ENCODE data around the gene ZNF773. TPM values are rescaled to one million over a fixed set of nuclear protein-coding genes. Genes with fewer than 3 reads are reported as not detected.
"Not testable (repeated sequence)": the region's sequence is repeated elsewhere in the genome, so short reads cannot be mapped to it uniquely, and the experiment has no call there.

Gene ZNF773
- polyA plus RNA-seq (ENCODE audit: insufficient read length in 4 of 4), result 10 to 100 TPM; 10.1 to 13.9 (median 11.6) TPM

GRCh38 chr19:57499680-57500395 is at the start of gene ZNF773:
ZNF773 (plus strand) TSS chr19:57499938; CDS start chr19:57500081, 143 bp downstream.
- peak; percentile 83 to 92 (median 88) for DNase-seq (ENCODE audit: low read depth in 4 of 4, low spot score in 3 of 4)

GRCh38 chr19:57452307-57452706 is 47.4 kb upstream of the ZNF773 start:
- DNase-seq (ENCODE audit: low read depth in 4 of 4, low spot score in 3 of 4), result no peak

GRCh38 chr19:57465680-57466381 is 33.9 kb upstream of the ZNF773 start:
- DNase-seq (ENCODE audit: low read depth in 4 of 4, low spot score in 3 of 4), result no peak

- no peak for DNase-seq (ENCODE audit: low read depth in 4 of 4, low spot score in 3 of 4)
These were observed 33.2 kb upstream of the ZNF773 start for GRCh38 chr19:57466489-57466888.

GRCh38 chr19:57473646-57474045 is 26.1 kb upstream of the ZNF773 start:
- DNase-seq (ENCODE audit: low read depth in 4 of 4, low spot score in 3 of 4), result no peak

- DNase-seq (ENCODE audit: low read depth in 4 of 4, low spot score in 3 of 4), result peak; percentile 87 to 94 (median 90)
These were observed 22.3 kb upstream of the ZNF773 start, which contains the start of gene ZNF772 for GRCh38 chr19:57477191-57478008. ZNF772 (minus strand) TSS chr19:57477566; CDS start chr19:57477309, 257 bp downstream.

- peak; percentile 81 to 88 (median 85) for DNase-seq (ENCODE audit: low read depth in 4 of 4, low spot score in 3 of 4)
These were observed 12.1 kb upstream of the ZNF773 start, which contains the start of gene ZNF419 for GRCh38 chr19:57487477-57488298. ZNF419 (plus strand) TSS chr19:57487750; CDS start chr19:57487951, 201 bp downstream.

- DNase-seq (ENCODE audit: low read depth in 4 of 4, low spot score in 3 of 4), result not testable (repeated sequence)
These were observed 11.5 kb upstream of the ZNF773 start for GRCh38 chr19:57488299-57488644.

- DNase-seq (ENCODE audit: low read depth in 4 of 4, low spot score in 3 of 4), result not testable (repeated sequence)
These were observed 432 bp upstream of the ZNF773 start for GRCh38 chr19:57499332-57499679.

- not testable (repeated sequence) for DNase-seq (ENCODE audit: low read depth in 4 of 4, low spot score in 3 of 4)
These were observed 662 bp downstream of the ZNF773 start for GRCh38 chr19:57500400-57500799.

GRCh38 chr19:57506163-57506562 is 6.4 kb downstream of the ZNF773 start:
- no peak for DNase-seq (ENCODE audit: low read depth in 4 of 4, low spot score in 3 of 4)

- DNase-seq (ENCODE audit: low read depth in 4 of 4, low spot score in 3 of 4), result no peak
These were observed 11.7 kb downstream of the ZNF773 start for GRCh38 chr19:57511484-57511883.

GRCh38 chr19:57512845-57513244 is 13.1 kb downstream of the ZNF773 start:
- DNase-seq (ENCODE audit: low read depth in 4 of 4, low spot score in 3 of 4), result no peak

GRCh38 chr19:57515255-57515654 is 15.5 kb downstream of the ZNF773 start:
- DNase-seq (ENCODE audit: low read depth in 4 of 4, low spot score in 3 of 4), result no peak

GRCh38 chr19:57518021-57518420 is 18.3 kb downstream of the ZNF773 start:
- DNase-seq (ENCODE audit: low read depth in 4 of 4, low spot score in 3 of 4), result not testable (repeated sequence)

GRCh38 chr19:57527136-57527881 is 27.6 kb downstream of the ZNF773 start, which contains the start of gene ZNF549:
ZNF549 (plus strand) TSS chr19:57527356; CDS start chr19:57527574, 218 bp downstream.
- peak; percentile 75 to 88 (median 80) for DNase-seq (ENCODE audit: low read depth in 4 of 4, low spot score in 3 of 4)

- DNase-seq (ENCODE audit: low read depth in 4 of 4, low spot score in 3 of 4), result no peak
These were observed 38.3 kb downstream of the ZNF773 start for GRCh38 chr19:57537953-57538547.

- no peak for DNase-seq (ENCODE audit: low read depth in 4 of 4, low spot score in 3 of 4)
These were observed 46.8 kb downstream of the ZNF773 start for GRCh38 chr19:57546513-57546912.

GRCh38 chr19:57552432-57552831 is 52.7 kb downstream of the ZNF773 start:
- no peak for DNase-seq (ENCODE audit: low read depth in 4 of 4, low spot score in 3 of 4)

Data from left renal pelvis (tissue), 4 donors.